ENCODE measurements around the gene IL5.

Gene IL5

GRCh38 chr5:132492386-132493125 is 50.8 kb downstream of the IL5 start:
- Histone ChIP-seq H3K9me3 (ENCODE audit: control insufficient read depth, low read length) (no peaks in the 10 kb centered on the region), H3K27me3 (ENCODE audit: control insufficient read depth, insufficient read depth, low read length, poor library complexity, severe bottlenecking) (peaks cover 61% of the 10 kb centered on the region), H3K4me1 (ENCODE audit: control insufficient read depth, insufficient read depth, low read length) (peaks cover 7% of the 10 kb centered on the region), H3K27ac (ENCODE audit: insufficient read depth, low read depth, low read length, poor library complexity, severe bottlenecking) (no peak overlapping the region), H3K4me3 (ENCODE audit: insufficient read depth, low read depth, low read length) (no peak overlapping the region), H3K36me3 (ENCODE audit: control insufficient read depth, insufficient read depth, low read length) (no peaks in the 10 kb centered on the region)
- WGBS, 2 experiments, result 83 to 90% methylated on average over 1 to 2 of the region's 3 CpGs

Data from ectodermal cell (in vitro differentiated cells).